Activated CD8-positive, alpha-beta T cell treated with anti-CD3 and anti-CD28 coated beads for 36 hours (primary cell): ENCODE measurements around the gene FAM149B1. TPM values are rescaled to one million over a fixed set of nuclear protein-coding genes. Genes with fewer than 3 reads are reported as not detected.

Experiments
- ATAC-seq: fragments of 200-7000 bp; cut with Tn5 transposase; one replicate; pipeline ENCODE4 v1.10.0; 2021; ENCODE audit warnings: mild to moderate bottlenecking, moderate library complexity
- CTCF ChIA-PET: fragments of 350-600 bp; sonication (Branson Sonifier 250); formaldehyde crosslinking; loops from one replicate; lab custom pipeline; 2021; ENCODE audit warnings: antibody characterized with exemption; lab: Charles Lee
- POLR2A ChIA-PET: fragments of 350-600 bp; sonication (Branson Sonifier 250); formaldehyde crosslinking; loops from one replicate; lab custom pipeline; 2021; ENCODE audit warnings: antibody characterized with exemption; lab: Charles Lee
- DNase-seq: peaks from one replicate; pipeline ENCODE4 v3.0.0-alpha.2; 2020
- H3K27ac Mint-ChIP-seq: one replicate; pipeline ENCODE4 v1.8.0; 2021; ENCODE audit warnings: mild to moderate bottlenecking, mixed read lengths
- H3K27me3 Mint-ChIP-seq: one replicate; pipeline ENCODE4 v1.8.0; 2021; ENCODE audit warnings: mixed read lengths
- H3K36me3 Mint-ChIP-seq: one replicate; pipeline ENCODE4 v1.8.0; 2021; ENCODE audit warnings: low read depth, mixed read lengths
- H3K4me1 Mint-ChIP-seq: one replicate; pipeline ENCODE4 v1.8.0; 2021; ENCODE audit warnings: low read depth, mixed read lengths
- H3K4me3 Mint-ChIP-seq: one replicate; pipeline ENCODE4 v1.8.0; 2021; ENCODE audit warnings: mild to moderate bottlenecking, moderate library complexity, mixed read lengths
- H3K9me3 Mint-ChIP-seq: one replicate; pipeline ENCODE4 v1.8.0; 2021; ENCODE audit warnings: mixed read lengths
- CTCF ChIP-seq: fragments of 200-600 bp; IDR thresholded peaks from one replicate; pipeline ENCODE4 v1.8.0; 2022; ENCODE audit warnings: antibody characterized with exemption, mild to moderate bottlenecking
- intact Hi-C: fragments of 100-400 bp; cut with micrococcal nuclease; formaldehyde crosslinking; loops from one replicate; pipeline ENCODE4 v1.10.0; 2022
- total RNA-seq, 2 experiments: library from RNA; stranded (reverse); gene quantifications; one replicate each; pipeline ENCODE4 v1.2.3, GENCODE V29; 2021

FAM149B1 gene
- total RNA-seq, 2 experiments from 2014 or later = 13.0 to 13.3 TPM

GRCh38 chr10:73209705-73210104 is 41.8 kb downstream of the FAM149B1 start:
- Mint-ChIP-seq H3K4me1 (no peaks in the 10 kb centered on the region), H3K27ac (no peak overlapping the region), H3K4me3 (no peak overlapping the region), H3K36me3 (peaks cover 22% of the 10 kb centered on the region), H3K27me3 (no peaks in the 10 kb centered on the region), H3K9me3 (peaks cover 4% of the 10 kb centered on the region)
- ATAC-seq = no peak
- ChIA-PET POLR2A (interaction anchor here (1.0 kb wide), 1 partner anchor 9 kb away, joined by 3 read pairs; no protein-coding TSS in a partner anchor), CTCF (interaction anchor here (0.6 to 1.2 kb wide), 2 partner anchors 9 to 29 kb away, joined by 3 to 5 read pairs; no protein-coding TSS in a partner anchor)
- no peak for DNase-seq
- TF ChIP-seq CTCF = no peak
- intact Hi-C loops = no loop called here

DNA sequence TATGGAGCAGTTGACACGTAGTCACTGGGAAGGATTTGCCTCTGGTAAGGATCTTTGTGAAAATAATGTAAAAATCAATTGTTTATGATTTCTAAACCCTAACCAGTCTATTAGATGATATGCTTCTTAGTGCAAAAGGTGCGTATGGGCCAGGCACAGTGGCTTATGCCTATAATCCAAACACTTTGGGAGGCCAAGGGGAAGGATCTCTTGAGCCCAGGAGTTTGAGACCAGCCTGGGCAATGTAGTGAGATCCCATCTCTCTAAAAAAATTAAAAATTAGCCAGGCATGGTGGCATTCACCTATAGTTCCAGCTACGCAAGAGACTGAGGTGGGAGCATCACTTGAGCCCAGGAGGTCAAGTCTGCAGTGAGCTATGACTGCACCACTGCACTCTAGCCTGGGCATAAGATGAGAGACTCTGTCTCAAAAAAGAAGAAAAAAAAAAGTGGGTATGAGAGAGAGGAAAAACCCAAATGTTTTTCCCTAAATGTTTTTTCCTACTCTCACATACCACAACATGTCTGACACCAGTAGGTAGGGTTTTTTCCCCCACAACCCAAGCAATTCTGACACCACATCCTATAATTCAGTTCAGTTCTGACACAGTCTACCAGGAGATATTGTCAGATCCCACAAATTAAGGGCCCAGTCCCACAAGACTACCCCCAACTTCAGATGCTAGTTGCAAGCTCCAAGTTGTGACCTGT is 42.6 kb downstream of the FAM149B1 start:
- ATAC-seq = no peak
- Mint-ChIP-seq H3K27me3 (no peaks in the 10 kb centered on the region), H3K4me1 (no peaks in the 10 kb centered on the region), H3K9me3 (peaks cover 4% of the 10 kb centered on the region), H3K27ac (no peak overlapping the region), H3K4me3 (no peak overlapping the region), H3K36me3 (peaks cover 22% of the 10 kb centered on the region)
- DNase-seq = no peak
- POLR2A ChIA-PET = interaction anchor here (1.0 kb wide), 1 partner anchor 8 kb away, joined by 3 read pairs; no protein-coding TSS in a partner anchor
- CTCF ChIA-PET = interaction anchor here (1.2 kb wide), 1 partner anchor 8 kb away, joined by 5 read pairs; no protein-coding TSS in a partner anchor
- intact Hi-C loops = no loop called here
- no peak for TF ChIP-seq CTCF

- no peak overlapping the region for H3K27ac Mint-ChIP-seq
- intact Hi-C loops = no loop called here
- H3K9me3 Mint-ChIP-seq = no peaks in the 10 kb centered on the region
- no peak overlapping the region for H3K4me3 Mint-ChIP-seq
- CTCF ChIA-PET = interaction anchor here (1.2 kb wide), 1 partner anchor 8 kb away, joined by 5 read pairs; no protein-coding TSS in a partner anchor
- POLR2A ChIA-PET = no interaction called here
- H3K27me3 Mint-ChIP-seq = no peaks in the 10 kb centered on the region
- DNase-seq (no peak), ATAC-seq (no peak)
- TF ChIP-seq CTCF = no peak
- H3K36me3 Mint-ChIP-seq = peaks cover 23% of the 10 kb centered on the region
- no peaks in the 10 kb centered on the region for H3K4me1 Mint-ChIP-seq
Observed at GRCh38 chr10:73211106-73211811, 43.3 kb downstream of the FAM149B1 start.

DNA sequence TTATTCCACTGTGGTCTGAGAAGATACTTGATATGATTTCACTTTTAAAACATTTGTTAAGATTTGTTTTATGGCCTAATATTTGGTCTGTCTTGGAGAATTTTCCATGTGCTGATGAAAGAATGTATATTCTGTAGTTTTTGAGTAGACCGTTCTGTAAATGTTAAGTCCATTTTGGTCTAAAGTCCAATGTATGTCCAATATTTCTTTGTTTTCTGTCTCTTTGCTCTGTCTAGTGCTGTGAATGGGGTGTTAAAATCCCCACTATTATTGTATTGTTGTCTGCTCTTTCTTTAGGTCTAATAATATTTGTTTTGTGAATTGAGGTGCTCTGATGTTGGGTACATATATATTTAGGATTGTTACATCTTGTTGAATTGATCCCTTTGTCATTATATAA is 47.8 kb downstream of the FAM149B1 start:
- Mint-ChIP-seq H3K36me3 (peaks cover 35% of the 10 kb centered on the region), H3K4me3 (no peak overlapping the region), H3K27ac (no peak overlapping the region), H3K9me3 (no peaks in the 10 kb centered on the region), H3K4me1 (no peaks in the 10 kb centered on the region), H3K27me3 (no peaks in the 10 kb centered on the region)
- TF ChIP-seq CTCF = no peak
- intact Hi-C loops = no loop called here
- ChIA-PET CTCF (no interaction called here), POLR2A (no interaction called here)
- no peak for ATAC-seq
- DNase-seq = no peak
